ENCODE measurements around the gene FOXP1.

DNA sequence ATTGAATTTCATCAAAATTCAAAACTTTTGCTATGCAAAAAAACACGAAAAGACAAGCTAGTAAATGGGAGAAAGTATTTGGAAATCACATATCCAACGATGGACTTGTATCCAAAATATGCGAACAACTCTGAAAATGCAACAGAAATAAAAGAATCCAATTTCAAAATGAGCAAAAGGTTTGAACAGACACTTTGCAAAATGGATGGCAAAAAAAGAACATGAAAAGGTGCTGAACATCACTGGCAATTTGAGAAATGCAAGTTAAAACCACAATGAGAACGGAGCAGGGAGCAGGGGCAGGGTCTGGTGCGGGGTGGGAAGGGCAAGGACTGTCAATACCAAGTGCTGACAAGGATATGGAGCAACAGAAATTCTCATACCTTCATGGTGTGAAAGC lies 23.1 kb upstream of the FOXP1 start:
- TF ChIP-seq EZH2phosphoT487 (IDR thresholded peaks at IDR 0.05; ENCODE audit: insufficient read depth, low read depth) (no peak), EZH2 (IDR thresholded peaks at IDR 0.05; ENCODE audit: insufficient read depth, poor library complexity, severe bottlenecking) (no peak)
